Medulla oblongata (tissue), 1 donor: ENCODE measurements around the gene EPHA10.

Experiments
- DNase-seq: peaks from one replicate; pipeline ENCODE4 v3.0.0-alpha.2; 2015; ENCODE audit errors: extremely low spot score

EPHA10 gene

GRCh38 chr1:37734629-37735591, 30.0 kb downstream of the EPHA10 start:
- DNase-seq = no peak

- DNase-seq = no peak
These were observed 32.7 kb downstream of the EPHA10 start for GRCh38 chr1:37732111-37732780.

- DNase-seq = no peak
These were observed 33.5 kb downstream of the EPHA10 start for GRCh38 chr1:37731312-37732019.

DNA sequence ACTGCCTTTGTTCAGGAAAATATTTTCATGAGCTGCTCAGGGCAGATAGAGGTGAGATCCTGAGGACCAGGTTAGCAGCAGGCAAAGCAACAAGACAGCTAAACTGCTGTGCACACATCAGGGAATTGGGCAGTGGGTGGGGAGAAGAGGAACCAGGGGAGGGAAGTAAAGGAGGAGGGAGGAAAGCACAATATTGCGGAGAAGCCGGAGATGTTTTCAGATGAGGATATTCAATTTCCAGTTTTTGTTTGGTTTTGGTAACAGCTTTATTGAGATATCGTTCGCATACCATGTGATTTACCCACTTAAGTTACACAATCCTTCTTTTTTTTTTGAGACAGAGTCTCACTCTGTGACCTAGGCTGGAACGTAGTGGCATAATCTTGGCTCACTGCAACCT, 34.5 kb downstream of the EPHA10 start:
- DNase-seq = no peak

GRCh38 chr1:37728416-37728815, 36.5 kb downstream of the EPHA10 start:
- DNase-seq = no peak

- peak; percentile 21 for DNase-seq
These were observed 38.0 kb downstream of the EPHA10 start for GRCh38 chr1:37726751-37727585.

DNA sequence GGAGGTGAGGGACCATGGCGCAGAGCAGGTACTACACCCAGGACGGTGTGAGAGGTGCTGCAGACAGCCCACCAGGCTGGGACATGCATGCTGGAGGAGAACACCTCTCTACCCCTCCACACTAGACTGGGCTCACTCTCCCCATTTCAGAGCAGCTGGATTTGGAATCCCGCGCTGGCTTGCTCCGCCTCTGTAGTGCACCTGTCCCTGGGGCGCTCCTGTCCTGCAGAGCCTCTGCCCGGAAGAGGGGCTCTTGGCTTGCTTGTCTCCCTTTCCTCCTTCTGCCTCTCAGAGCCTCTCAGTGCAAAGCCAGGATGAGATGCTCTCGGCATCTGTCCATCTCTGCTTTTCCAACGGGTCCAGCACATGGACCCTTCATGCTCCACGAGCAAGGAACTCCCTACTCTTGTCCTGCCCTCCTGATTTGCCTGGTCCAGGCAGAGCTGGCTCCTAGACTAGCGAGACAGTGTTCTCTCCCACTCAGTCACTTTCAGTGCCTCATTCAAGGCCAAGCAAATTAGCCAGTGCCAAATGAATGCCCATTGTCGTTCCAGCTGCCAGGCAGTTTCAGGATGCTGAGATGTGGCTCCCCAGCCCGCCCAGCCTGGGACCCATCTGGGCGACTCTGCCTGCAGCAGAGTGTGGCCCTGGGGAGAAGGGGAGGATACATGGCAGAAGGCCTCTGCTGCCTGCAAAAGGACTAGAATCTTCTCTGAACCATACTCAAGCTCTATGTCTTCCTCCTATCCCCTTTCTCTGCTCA, 38.9 kb downstream of the EPHA10 start:
- peak; percentile 86 for DNase-seq

DNA sequence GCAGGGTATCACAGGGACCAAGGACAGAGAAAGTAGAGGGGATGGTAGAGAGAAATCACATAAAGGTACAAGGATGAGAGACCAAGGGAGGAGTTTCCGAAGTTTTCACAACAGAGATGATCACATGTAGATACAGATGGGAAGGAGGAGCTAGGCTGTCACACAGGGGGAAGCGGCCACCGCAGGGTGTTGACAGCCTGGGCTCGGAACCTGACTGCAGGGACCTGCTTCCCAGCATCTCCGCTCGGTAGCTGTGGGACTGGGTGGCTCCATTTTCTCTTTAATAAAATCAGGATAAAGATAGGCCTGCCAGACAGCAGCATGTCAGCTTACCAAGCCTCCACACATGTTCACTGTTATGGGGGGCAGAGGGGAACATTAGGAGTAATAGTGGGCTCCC, 40.3 kb downstream of the EPHA10 start:
- DNase-seq = no peak

DNA sequence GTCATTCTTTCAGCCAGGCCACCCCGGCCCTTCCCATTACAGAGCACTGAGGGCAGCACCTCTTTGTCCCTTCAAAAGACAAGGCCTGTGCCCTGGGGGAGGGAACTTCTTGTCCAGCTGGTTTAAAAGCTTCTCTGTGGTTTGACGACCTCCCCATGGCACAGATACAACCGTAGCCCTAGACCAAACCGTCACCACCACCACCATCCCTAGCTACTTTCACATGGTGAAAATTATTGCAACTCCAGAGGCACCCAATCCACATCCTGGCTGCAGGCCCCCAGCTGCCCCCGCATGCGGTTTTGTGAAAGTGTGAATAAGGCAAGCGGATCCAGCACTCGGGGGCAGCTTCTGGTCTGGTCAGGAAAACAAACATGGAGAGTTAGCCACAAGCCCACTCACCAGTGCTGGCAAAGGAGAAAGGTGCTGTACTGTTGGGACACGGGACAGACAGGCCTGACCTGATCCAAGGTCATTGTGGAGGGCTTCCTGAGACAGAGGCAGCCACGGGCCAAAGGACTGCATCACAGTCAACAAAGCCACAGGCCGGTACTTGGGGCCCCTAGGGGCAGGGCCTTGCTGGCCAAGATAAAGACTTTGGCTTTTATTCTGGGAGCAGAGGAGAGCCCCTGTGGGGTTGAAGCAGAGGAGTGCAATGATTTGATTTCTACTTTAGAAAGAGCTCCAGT, 41.4 kb downstream of the EPHA10 start:
- no peak for DNase-seq

GRCh38 chr1:37723072-37723389, 41.9 kb downstream of the EPHA10 start:
- DNase-seq = no peak

- peak; percentile 90 for DNase-seq
These were observed 42.5 kb downstream of the EPHA10 start for GRCh38 chr1:37722181-37723071.

DNA sequence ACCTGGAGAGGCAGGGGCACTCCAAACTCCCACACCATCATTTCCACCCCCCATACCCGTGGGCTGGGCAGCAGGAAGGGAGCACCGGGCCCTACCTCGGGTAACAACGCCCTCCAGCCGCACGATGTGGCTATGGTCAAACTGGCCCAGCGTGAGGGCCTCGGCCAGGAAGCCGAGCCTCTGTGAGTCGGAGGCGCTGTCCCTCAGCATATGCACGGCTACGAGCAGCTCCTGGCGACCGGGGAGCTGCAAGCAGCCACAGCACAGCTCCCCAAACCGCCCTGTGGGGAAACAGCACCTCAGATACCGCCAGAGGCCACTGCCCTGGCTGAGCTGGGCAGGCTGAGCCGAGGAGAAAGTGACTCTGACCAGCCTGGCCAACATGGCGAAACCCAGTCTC, 43.4 kb downstream of the EPHA10 start:
- no peak for DNase-seq

DNA sequence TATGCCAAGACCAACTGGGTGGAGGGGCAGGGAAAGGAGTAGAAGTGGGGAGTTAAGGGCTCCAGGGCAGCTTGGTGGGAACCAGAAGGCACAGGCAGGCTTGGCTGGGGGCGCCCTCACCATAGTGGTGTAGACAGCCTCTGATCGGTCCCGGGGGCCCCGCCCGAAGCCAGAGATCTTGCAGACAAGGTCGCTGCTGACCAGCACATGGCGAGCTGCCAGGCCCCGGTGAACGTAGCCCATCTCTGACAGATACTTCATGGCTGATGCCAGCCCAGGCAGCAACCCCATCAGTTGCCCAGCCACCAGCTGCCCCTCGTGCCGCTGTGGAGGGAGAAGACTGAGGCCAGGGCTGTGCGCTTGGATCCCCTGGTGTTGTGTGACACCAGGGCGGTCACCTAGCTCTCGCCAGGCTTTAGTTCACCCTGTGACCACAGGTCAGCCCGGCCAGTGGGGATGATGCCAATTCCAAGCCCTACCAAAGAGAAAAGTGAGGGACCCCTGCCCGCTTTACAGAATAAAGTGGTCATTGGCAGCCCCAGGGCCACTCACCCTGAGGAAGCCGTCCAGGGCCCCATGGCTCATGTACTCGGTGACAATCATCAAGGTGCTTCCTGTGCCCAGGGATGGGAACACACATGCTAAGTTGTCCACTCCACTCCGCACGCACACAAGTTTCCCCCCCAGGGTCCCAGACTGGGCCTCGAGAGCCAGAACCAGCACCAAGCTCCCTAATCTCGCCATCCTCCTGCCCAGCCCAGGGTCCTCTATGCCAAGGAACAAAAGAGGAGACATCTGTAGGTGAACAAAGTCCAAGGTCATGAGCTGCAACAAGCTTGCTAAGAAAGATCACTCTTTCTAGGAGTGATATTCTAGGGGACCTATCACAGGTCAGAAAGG, 44.4 kb downstream of the EPHA10 start:
- DNase-seq = no peak

DNA sequence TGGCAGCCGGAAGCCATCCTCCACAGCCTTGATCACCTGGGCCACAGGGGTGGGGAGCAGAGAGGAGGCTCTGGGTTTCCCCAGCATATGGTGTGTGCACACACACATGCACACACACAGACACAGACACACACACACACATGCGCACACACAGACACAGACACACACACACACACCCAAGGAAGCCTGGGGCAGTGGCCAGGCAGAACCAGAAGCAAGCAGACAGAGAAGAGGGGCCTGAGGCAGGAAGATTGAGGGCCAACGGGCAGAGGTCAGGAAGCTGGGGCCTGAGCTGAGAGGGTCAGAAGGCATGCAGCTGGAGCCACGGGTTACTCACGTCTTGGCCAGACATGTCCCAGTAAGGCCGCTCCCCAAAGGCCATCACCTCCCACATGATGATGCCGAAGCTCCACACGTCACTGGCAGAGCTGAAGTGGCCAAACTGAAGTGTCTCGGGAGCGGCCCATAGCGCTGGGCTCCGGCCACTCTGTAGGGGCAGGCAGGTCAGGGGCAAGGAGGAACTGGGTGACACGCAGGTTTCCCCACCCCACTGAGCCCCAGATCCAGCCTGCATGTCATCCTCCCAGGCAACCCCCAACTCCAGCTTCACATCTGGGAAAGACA, 45.2 kb downstream of the EPHA10 start:
- no peak for DNase-seq

- DNase-seq = no peak
These were observed 45.9 kb downstream of the EPHA10 start for GRCh38 chr1:37718901-37719571.

- no peak for DNase-seq
These were observed 46.6 kb downstream of the EPHA10 start for GRCh38 chr1:37718181-37718900.
